ENCODE results near the gene ATP2C2.

GRCh38 chr16:84369105-84369504 is 767 bp downstream of the ATP2C2 start:
- TF ChIP-seq CTCF (conservative IDR thresholded peaks at IDR 0.05; ENCODE audit: low read depth, low read length) (no peak), EZH2 (IDR thresholded peaks at IDR 0.05; ENCODE audit: borderline replicate concordance, low read depth, low read length, poor library complexity, severe bottlenecking) (no peak)
